ENCODE data around the gene ULBP1. TPM values are rescaled to one million over a fixed set of nuclear protein-coding genes. Genes with fewer than 3 reads are reported as not detected.

ULBP1 gene
- polyA plus RNA-seq, 3 donors: 0.06 to 0.79 (median 0.09) TPM

- TF ChIP-seq CTCF (IDR thresholded peaks at IDR 0.05): no peak
- H3K36me3 Mint-ChIP-seq: no peaks in the 10 kb centered on the region
- Histone ChIP-seq H3K4me3 (replicated peaks in 1 of 3; ENCODE audit: low read depth in 2 of 3, low read length in 3 of 3) (no peak overlapping the region), H3K79me2 (ENCODE audit: insufficient read depth, low read length) (no peaks in the 10 kb centered on the region), H4K20me1 (ENCODE audit: insufficient read depth, low read length) (no peaks in the 10 kb centered on the region), H3K36me3 (replicated peaks in 1 of 2; ENCODE audit: control insufficient read depth in 1 of 2, insufficient read depth in 2 of 2, low read length in 2 of 2) (no peaks in the 10 kb centered on the region), H3K4me2 (replicated peaks; ENCODE audit: extremely low read depth, low read length, poor library complexity, severe bottlenecking) (no peak overlapping the region), H3K27me3 (ENCODE audit: control insufficient read depth in 2 of 2, insufficient read depth in 2 of 2, low read length in 2 of 2) (peaks cover 10 to 69% of the 10 kb centered on the region in 2 donors), H2AFZ (ENCODE audit: insufficient read depth, low read depth, low read length, poor library complexity, severe bottlenecking) (no peak overlapping the region), H3K27ac (ENCODE audit: low read depth in 1 of 2, low read length in 2 of 2) (no peak overlapping the region), H3K9ac (ENCODE audit: insufficient read depth, low read length, poor library complexity, severe bottlenecking) (no peak overlapping the region), H3K9me3 (replicated peaks in 1 of 2; ENCODE audit: control insufficient read depth in 1 of 2, insufficient read depth in 1 of 2, low read length in 2 of 2) (no peaks in the 10 kb centered on the region), H3K4me1 (ENCODE audit: control insufficient read depth in 1 of 2, insufficient read depth in 2 of 2, low read length in 2 of 2) (no peaks in the 10 kb centered on the region)
- H3K4me3 Mint-ChIP-seq: no peak overlapping the region
- intact Hi-C loops (cut with micrococcal nuclease): no loop called here
- H3K27me3 Mint-ChIP-seq (ENCODE audit: low read depth in 3 of 3): peaks cover 51 to 84% (median 64%) of the 10 kb centered on the region in 3 donors
- WGBS (ENCODE audit: insufficient coverage): 80% methylated on average over 1 of the region's 4 CpGs
- H3K9me3 Mint-ChIP-seq: peaks cover 2 to 11% (median 3%) of the 10 kb centered on the region in 7 donors
- no peaks in the 10 kb centered on the region for H3K4me1 Mint-ChIP-seq
- DNase-seq: no peak
- no peak overlapping the region for H3K27ac Mint-ChIP-seq
Measured at GRCh38 chr6:149977221-149977620, 13.5 kb downstream of the ULBP1 start.

GRCh38 chr6:149978610-149979009, 14.9 kb downstream of the ULBP1 start:
- intact Hi-C loops (cut with micrococcal nuclease): no loop called here
- H3K27me3 Mint-ChIP-seq (ENCODE audit: low read depth in 3 of 3): peaks cover 54 to 91% (median 71%) of the 10 kb centered on the region in 3 donors
- H4K20me1 ChIP-seq (ENCODE audit: insufficient read depth, low read length): no peaks in the 10 kb centered on the region
- peak overlapping the region in 1 of 2 donors; percentile 3 for H3K4me3 Mint-ChIP-seq
- H3K36me3 Mint-ChIP-seq: no peaks in the 10 kb centered on the region
- H3K9me3 ChIP-seq (replicated peaks in 1 of 2; ENCODE audit: control insufficient read depth in 1 of 2, insufficient read depth in 1 of 2, low read length in 2 of 2): peaks cover 0 to 3% of the 10 kb centered on the region in 2 donors
- no peaks in the 10 kb centered on the region for H3K79me2 ChIP-seq (ENCODE audit: insufficient read depth, low read length)
- no peaks in the 10 kb centered on the region for H3K4me1 Mint-ChIP-seq
- H2AFZ ChIP-seq (ENCODE audit: insufficient read depth, low read depth, low read length, poor library complexity, severe bottlenecking): no peak overlapping the region
- TF ChIP-seq CTCF (IDR thresholded peaks at IDR 0.05): no peak
- peaks cover 0 to 17% (median 4%) of the 10 kb centered on the region in 7 donors for H3K9me3 Mint-ChIP-seq
- H3K27ac ChIP-seq (ENCODE audit: low read depth in 1 of 2, low read length in 2 of 2): no peak overlapping the region
- no peaks in the 10 kb centered on the region for H3K36me3 ChIP-seq (replicated peaks in 1 of 2; ENCODE audit: control insufficient read depth in 1 of 2, insufficient read depth in 2 of 2, low read length in 2 of 2)
- H3K4me2 ChIP-seq (replicated peaks; ENCODE audit: extremely low read depth, low read length, poor library complexity, severe bottlenecking): no peak overlapping the region
- no peak overlapping the region for H3K9ac ChIP-seq (ENCODE audit: insufficient read depth, low read length, poor library complexity, severe bottlenecking)
- peaks cover 19 to 73% of the 10 kb centered on the region in 2 donors for H3K27me3 ChIP-seq (ENCODE audit: control insufficient read depth in 2 of 2, insufficient read depth in 2 of 2, low read length in 2 of 2)
- H3K4me1 ChIP-seq (ENCODE audit: control insufficient read depth in 1 of 2, insufficient read depth in 2 of 2, low read length in 2 of 2): no peaks in the 10 kb centered on the region
- no peak for DNase-seq
- no peak overlapping the region for H3K4me3 ChIP-seq (replicated peaks in 1 of 3; ENCODE audit: low read depth in 2 of 3, low read length in 3 of 3)
- H3K27ac Mint-ChIP-seq: no peak overlapping the region
